ENCODE measurements around the gene CCNY.

DNA sequence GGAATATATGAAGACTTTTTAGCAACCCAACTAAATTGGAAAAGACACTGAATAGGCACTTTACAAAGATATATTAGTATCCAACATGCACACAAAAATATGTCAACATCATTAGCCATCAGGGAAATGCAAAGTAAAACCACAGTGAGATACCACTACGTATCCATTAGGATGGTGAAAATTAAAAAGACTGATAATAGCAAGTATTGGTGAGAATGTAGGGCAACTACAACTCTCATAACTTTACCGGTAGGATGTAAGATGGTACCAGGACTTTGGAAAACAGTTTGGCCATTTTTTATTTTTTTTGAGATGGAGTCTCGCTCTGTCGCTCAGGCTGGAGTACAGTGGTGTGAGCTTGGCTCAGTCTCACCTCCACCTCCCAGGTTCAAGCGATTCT lies 13.7 kb upstream of the CCNY start:
- TF ChIP-seq CTCF (IDR thresholded peaks at IDR 0.05; ENCODE audit: poor library complexity) = no peak
- no peak for TF ChIP-seq EZH2 (IDR thresholded peaks at IDR 0.05; ENCODE audit: borderline replicate concordance)

All from hepatocyte (in vitro differentiated cells).